ENCODE data around the gene APCDD1L. TPM values are rescaled to one million over a fixed set of nuclear protein-coding genes. Genes with fewer than 3 reads are reported as not detected.

APCDD1L gene
- total RNA-seq, 6 donors from 2014 or later: 0.13 TPM; not detected in 5

DNA sequence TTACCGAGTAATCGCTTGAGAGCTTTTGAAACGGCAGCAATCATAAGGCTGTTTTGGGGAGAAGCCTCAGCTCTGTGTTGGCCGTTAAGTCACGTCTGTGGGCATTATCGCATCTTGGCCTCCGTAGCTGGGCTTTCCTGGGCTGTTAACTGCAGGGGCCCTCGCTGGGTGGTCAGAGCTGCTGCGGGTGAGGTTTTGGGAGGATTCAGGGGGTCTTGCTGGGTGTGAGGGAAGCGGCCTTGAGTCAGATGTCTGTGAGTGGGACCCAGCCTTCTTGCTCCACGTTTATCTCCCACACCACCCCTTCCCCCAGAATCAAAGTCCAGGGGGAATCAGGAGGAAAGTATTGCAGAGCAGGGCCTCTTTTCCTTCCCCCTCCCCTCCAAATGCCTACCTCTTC is 3.2 kb upstream of the APCDD1L start:
- ATAC-seq (ENCODE audit: low FRiP score in 2 of 2): no peak
- Histone ChIP-seq H3K27me3 (peaks cover 0 to 20% (median 9%) of the 10 kb centered on the region in 4 donors), H3K4me1 (peaks cover 0 to 7% (median 0%) of the 10 kb centered on the region in 4 donors), H3K9me3 (no peaks in the 10 kb centered on the region), H3K27ac (no peak overlapping the region), H3K36me3 (no peaks in the 10 kb centered on the region), H3K4me3 (no peak overlapping the region)
- no peak for DNase-seq
- WGBS, 2 donors: 66 to 67% methylated on average over 11 of the region's 11 CpGs
- TF ChIP-seq CTCF (IDR thresholded peaks at IDR 0.05) (no peak), POLR2A (IDR thresholded peaks at IDR 0.05) (no peak), POLR2AphosphoS5 (IDR thresholded peaks at IDR 0.05) (no peak), EP300 (IDR thresholded peaks at IDR 0.05) (no peak)

DNA sequence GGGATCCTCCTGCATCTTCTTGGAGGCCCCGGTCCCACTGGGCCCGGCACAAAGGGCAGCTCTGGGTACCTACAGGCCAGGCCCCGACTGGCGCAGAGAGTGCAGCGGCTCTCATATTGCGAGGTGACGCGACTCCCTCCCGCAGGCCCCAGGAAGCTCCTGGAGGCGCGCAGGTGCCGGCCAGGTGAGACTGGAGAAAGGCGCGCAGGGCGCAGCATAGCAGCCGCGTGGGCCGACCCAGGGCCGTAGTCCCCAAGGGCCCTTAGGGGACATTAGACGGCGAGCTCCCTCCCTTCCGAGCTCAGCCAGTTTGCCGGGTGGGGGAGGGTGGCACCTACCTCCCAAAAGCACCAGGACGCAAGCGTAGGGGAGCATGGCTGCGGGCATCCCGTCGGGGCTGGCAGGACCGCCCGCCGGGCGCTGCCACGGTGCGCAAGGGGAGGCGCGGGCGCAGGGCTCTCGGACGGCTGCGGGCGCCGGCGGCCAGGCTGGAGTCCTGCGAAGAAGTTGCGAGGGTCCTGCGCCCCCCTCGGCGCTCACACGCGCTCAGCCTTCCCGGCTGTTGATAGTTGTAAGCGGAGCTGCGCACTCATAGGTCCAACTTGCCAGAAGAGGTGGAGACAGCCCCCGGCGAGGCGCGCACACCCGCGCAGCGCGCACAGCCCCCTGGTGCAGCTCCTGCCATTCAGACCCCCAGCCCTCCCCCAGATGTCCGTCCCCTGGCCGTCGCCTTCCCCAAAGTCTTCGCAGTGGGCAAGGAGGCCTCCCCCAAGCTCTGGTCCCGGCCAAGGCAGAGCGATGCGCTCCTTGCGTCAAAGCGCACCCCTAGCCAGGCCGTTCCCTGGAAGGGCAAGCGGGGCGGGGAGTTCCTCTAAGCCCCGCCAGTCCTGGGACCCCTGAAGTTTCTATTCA is 622 bp downstream of the APCDD1L start:
- TF ChIP-seq EP300 (IDR thresholded peaks at IDR 0.05): no peak
- H3K27me3 ChIP-seq: peaks cover 0 to 20% (median 10%) of the 10 kb centered on the region in 4 donors
- H3K4me1 ChIP-seq: peaks cover 0 to 7% (median 1%) of the 10 kb centered on the region in 4 donors
- no peaks in the 10 kb centered on the region for H3K9me3 ChIP-seq
- no peak overlapping the region for H3K27ac ChIP-seq
- H3K4me3 ChIP-seq: no peak overlapping the region
- DNase-seq (peak in 1 of 2 donors; percentile 70), ATAC-seq (ENCODE audit: low FRiP score in 2 of 2) (peak in 1 of 2 donors; percentile 50)
- no peaks in the 10 kb centered on the region for H3K36me3 ChIP-seq
- WGBS, 2 donors: 0 to 5% methylated on average over 7 to 27 of the region's 74 CpGs

DNA sequence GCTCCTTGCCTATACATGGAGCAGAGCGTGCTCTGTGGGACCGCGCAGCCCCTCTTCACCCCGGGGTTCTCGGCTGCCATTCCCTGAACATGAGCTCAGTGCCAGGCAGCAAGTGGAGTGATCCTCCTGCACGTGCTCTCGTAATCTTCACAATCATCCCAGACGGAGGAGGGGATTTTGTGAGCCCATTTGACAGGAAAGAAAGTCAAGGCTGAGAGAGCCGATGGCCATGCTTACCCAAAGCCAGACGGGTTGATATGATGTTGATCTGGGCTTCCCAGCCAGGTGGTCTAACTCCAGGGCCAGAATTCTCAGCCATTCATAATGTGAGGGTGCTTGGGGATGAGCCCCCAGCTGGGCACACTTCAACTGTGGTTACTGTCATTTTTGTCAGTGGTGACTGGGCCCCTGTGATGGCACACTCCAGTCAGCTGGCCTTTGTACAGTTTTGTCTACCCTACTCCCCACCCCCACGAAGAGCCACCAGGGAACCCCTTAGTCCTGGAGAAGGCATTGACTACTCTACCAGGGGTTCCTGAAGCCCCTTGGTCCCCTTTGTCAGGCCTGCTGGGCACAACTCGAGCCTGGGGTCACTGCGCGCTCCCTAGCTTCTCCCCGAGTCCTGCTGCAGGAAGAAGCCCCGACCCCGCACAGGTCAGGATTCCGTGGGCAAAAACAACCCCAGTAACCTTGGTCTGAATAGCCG is 1.5 kb downstream of the APCDD1L start:
- Histone ChIP-seq H3K27ac (no peak overlapping the region), H3K27me3 (peaks cover 0 to 20% (median 10%) of the 10 kb centered on the region in 4 donors), H3K36me3 (no peaks in the 10 kb centered on the region), H3K9me3 (no peaks in the 10 kb centered on the region), H3K4me3 (no peak overlapping the region), H3K4me1 (peaks cover 0 to 7% (median 1%) of the 10 kb centered on the region in 4 donors)
- no peak for ATAC-seq (ENCODE audit: low FRiP score in 2 of 2)
- DNase-seq: peak in 1 of 2 donors; percentile 37
- TF ChIP-seq CTCF (IDR thresholded peaks at IDR 0.05) (no peak), POLR2AphosphoS5 (IDR thresholded peaks at IDR 0.05) (no peak), POLR2A (IDR thresholded peaks at IDR 0.05) (no peak), EP300 (IDR thresholded peaks at IDR 0.05) (no peak)
- WGBS, 2 donors: 56 to 65% methylated on average over 13 to 16 of the region's 19 CpGs

DNA sequence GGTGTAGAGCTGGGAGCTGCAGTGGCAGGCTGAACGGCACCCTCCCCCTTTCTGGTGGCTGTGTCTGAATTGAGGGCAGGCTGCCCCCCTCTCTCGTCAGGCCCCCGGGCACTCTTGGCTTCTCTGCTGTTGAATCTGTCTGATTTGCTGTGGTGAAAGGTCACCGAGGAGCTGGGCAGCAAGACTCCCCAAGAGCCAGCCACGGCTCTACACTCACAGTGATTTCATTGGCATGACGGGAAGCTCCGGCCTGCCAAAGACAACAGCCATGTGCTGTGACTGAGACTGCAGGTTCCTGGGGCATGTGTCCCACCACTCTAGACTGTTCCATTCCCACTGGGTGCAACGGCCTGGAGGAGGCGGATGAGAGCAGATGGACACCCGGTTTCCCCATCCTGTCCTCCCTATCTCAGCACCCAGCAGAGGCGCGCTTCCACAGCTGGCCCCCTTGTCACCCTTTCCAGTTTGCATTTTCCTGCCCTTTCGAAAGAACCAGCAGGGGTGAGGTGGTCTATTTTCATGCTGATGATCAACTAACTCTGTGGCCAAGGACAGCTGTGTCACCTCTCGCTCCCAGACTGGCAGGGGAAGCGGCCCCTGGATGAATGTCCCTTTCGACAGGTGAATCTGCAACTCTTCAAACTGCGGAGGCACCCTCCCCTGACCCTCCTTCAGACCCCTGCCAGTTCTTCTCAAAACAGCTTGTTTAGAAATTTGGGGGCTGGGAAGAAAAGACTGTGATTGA is 2.2 kb downstream of the APCDD1L start:
- peaks cover 0 to 20% (median 10%) of the 10 kb centered on the region in 4 donors for H3K27me3 ChIP-seq
- H3K4me3 ChIP-seq: no peak overlapping the region
- WGBS, 2 donors: 46 to 68% methylated on average over 13 to 17 of the region's 17 CpGs
- no peak overlapping the region for H3K27ac ChIP-seq
- TF ChIP-seq EP300 (IDR thresholded peaks at IDR 0.05): no peak
- no peak for TF ChIP-seq POLR2A (IDR thresholded peaks at IDR 0.05)
- no peak for TF ChIP-seq POLR2AphosphoS5 (IDR thresholded peaks at IDR 0.05)
- no peak for TF ChIP-seq CTCF (IDR thresholded peaks at IDR 0.05)
- H3K36me3 ChIP-seq: no peaks in the 10 kb centered on the region
- no peaks in the 10 kb centered on the region for H3K9me3 ChIP-seq
- DNase-seq: no peak
- peaks cover 0 to 7% (median 1%) of the 10 kb centered on the region in 4 donors for H3K4me1 ChIP-seq
- no peak for ATAC-seq (ENCODE audit: low FRiP score in 2 of 2)

All from upper lobe of left lung (tissue), 6 donors.